Measurements from ENCODE around the gene PCSK7.
A peak's percentile ranks its signal among the peaks of the same experiment; 100 is the strongest.

PCSK7 gene

GRCh38 chr11:117182551-117182935 lies 49.3 kb downstream of the PCSK7 start:
- no peak for TF ChIP-seq CTCF (IDR thresholded peaks at IDR 0.05; ENCODE audit: low read depth, low read length)
- DNase-seq (ENCODE audit: extremely low read depth, low read depth): no peak

GRCh38 chr11:117181586-117182550 lies 50.0 kb downstream of the PCSK7 start:
- DNase-seq (ENCODE audit: extremely low read depth, low read depth): no peak
- TF ChIP-seq CTCF (IDR thresholded peaks at IDR 0.05; ENCODE audit: low read depth, low read length): no peak

- no peak for DNase-seq (ENCODE audit: extremely low read depth, low read depth)
- TF ChIP-seq CTCF (IDR thresholded peaks at IDR 0.05; ENCODE audit: low read depth, low read length): peak; percentile 69
These were observed 51.0 kb downstream of the PCSK7 start for GRCh38 chr11:117180661-117181585.

GRCh38 chr11:117180020-117180419 lies 51.9 kb downstream of the PCSK7 start:
- no peak for TF ChIP-seq CTCF (IDR thresholded peaks at IDR 0.05; ENCODE audit: low read depth, low read length)
- DNase-seq (ENCODE audit: extremely low read depth, low read depth): no peak

GRCh38 chr11:117179048-117179999 lies 52.5 kb downstream of the PCSK7 start:
- DNase-seq (ENCODE audit: extremely low read depth, low read depth): no peak
- TF ChIP-seq CTCF (IDR thresholded peaks at IDR 0.05; ENCODE audit: low read depth, low read length): no peak

GRCh38 chr11:117178210-117179034 lies 53.5 kb downstream of the PCSK7 start, which contains the start of gene SIDT2:
Gene SIDT2 (plus strand): TSS chr11:117178743. CDS start chr11:117179264, 521 bp downstream.
- peak; percentile 61 for DNase-seq (ENCODE audit: extremely low read depth, low read depth)
- TF ChIP-seq CTCF (IDR thresholded peaks at IDR 0.05; ENCODE audit: low read depth, low read length): no peak
